HCT116 (cell line): ENCODE measurements around the gene POC1B. TPM values are rescaled to one million over a fixed set of nuclear protein-coding genes. Genes with fewer than 3 reads are reported as not detected.

Experiments used
- ATAC-seq: fragments of 200-7000 bp; cut with Tn5 transposase; 2 replicates; pipeline ENCODE4 v1.9.1; 2020; ENCODE audit warnings: mild to moderate bottlenecking, moderate library complexity
- BruUV-seq: library from RNA; stranded (reverse); fragments of 400-500 nt; replicated peaks from 2 replicates; lab custom pipeline; 2021; lab: Mats Ljungman, UMichigan
- CTCF ChIA-PET: fragments of 300-600 bp; sonication (Branson Sonifier 250); formaldehyde crosslinking; loops from one replicate; lab custom pipeline; 2021; ENCODE audit warnings: antibody characterized with exemption; lab: Charles Lee
- POLR2A ChIA-PET: fragments of 300-600, 350-600 bp; sonication (Branson Sonifier 250); formaldehyde crosslinking; loops from one replicate; lab custom pipeline; 2021; ENCODE audit warnings: antibody characterized with exemption; lab: Charles Lee
- RAD21 ChIA-PET, 2 experiments: fragments of 300-600 bp; sonication (Branson Sonifier 250); formaldehyde crosslinking; loops; one replicate each; lab custom pipeline; 2023; ENCODE audit warnings: low total read pairs in 2 of 2; ENCODE audit not compliant: uncharacterized antibody in 2 of 2, unreplicated experiment in 2 of 2, low non-redundant PET in 1 of 2; lab: Charles Lee
- DNase-seq: peaks from one replicate; pipeline ENCODE4 v3.0.0-alpha.2; 2010; ENCODE audit warnings: low read depth, low spot score
- H2AFZ ChIP-seq: fragments of 200-600 bp; shearing (Covaris generic), sonication (generic); 2 replicates; pipeline ENCODE4 v1.6.1; 2017; ENCODE audit warnings: low read depth, mixed run types, mixed read lengths, antibody characterized with exemption, low read length; ENCODE audit not compliant: poor library complexity, severe bottlenecking
- H3K27ac ChIP-seq: 2 replicates; pipeline ENCODE4 v1.5.1; 2012; ENCODE audit warnings: low read depth, low read length
- H3K27me3 ChIP-seq: fragments of 200-600 bp; sonication (generic); 2 replicates; pipeline ENCODE4 v1.6.1; 2016; ENCODE audit warnings: mixed run types, low read length, mixed read lengths; ENCODE audit not compliant: insufficient read depth
- H3K36me3 ChIP-seq, 2 experiments: fragments of 200-500 bp in 1 of 2; fragments of 200-600 bp in 1 of 2; sonication (Bioruptor generic) in 1 of 2; sonication (generic) in 1 of 2; 2 replicates each; pipeline versions ENCODE4 v1.5.1 to v1.6.1; 2014 to 2016; ENCODE audit warnings: low read length in 2 of 2, inconsistent platforms in 1 of 2, mixed read lengths in 1 of 2, mixed run types in 1 of 2; ENCODE audit not compliant: insufficient read depth in 2 of 2, control insufficient read depth in 1 of 2
- H3K4me1 ChIP-seq, 2 experiments: fragments of 200-600 bp in 1 of 2; sonication (generic) in 1 of 2; 2 replicates each; pipeline versions ENCODE4 v1.5.1 to v1.6.1; 2012 to 2017; ENCODE audit warnings: low read length in 2 of 2, inconsistent platforms in 1 of 2, mild to moderate bottlenecking in 1 of 2, mixed read lengths in 1 of 2, mixed run types in 1 of 2, moderate library complexity in 1 of 2; ENCODE audit not compliant: insufficient read depth in 2 of 2, control insufficient read depth in 1 of 2
- H3K4me2 ChIP-seq: fragments of 200-600 bp; sonication (generic); 2 replicates; pipeline ENCODE4 v1.6.1; 2017; ENCODE audit warnings: mixed run types, low read length, mixed read lengths
- H3K4me3 ChIP-seq, 2 experiments: fragments of 200-600 bp in 1 of 2; sonication (generic) in 1 of 2; replicated peaks in 1 of 2; 2 replicates each; pipeline ENCODE4 v1.5.1; 2011 to 2016; ENCODE audit warnings: low read length in 2 of 2, control low read depth in 1 of 2, low read depth in 1 of 2, mild to moderate bottlenecking in 1 of 2, mixed read lengths in 1 of 2, mixed run types in 1 of 2
- H3K79me2 ChIP-seq: fragments of 200-600 bp; sonication (generic); 2 replicates; pipeline ENCODE4 v1.6.1; 2017; ENCODE audit warnings: mild to moderate bottlenecking, mixed run types, low read length, moderate library complexity, mixed read lengths; ENCODE audit not compliant: insufficient read depth
- H3K9ac ChIP-seq: fragments of 200-600 bp; sonication (generic); 2 replicates; pipeline ENCODE4 v1.6.1; 2016; ENCODE audit warnings: low read length, mixed read lengths
- H3K9me2 ChIP-seq: fragments of 200-600 bp; sonication (generic), shearing (Covaris generic); 2 replicates; pipeline ENCODE4 v1.6.1; 2017; ENCODE audit warnings: mixed run types, mild to moderate bottlenecking, moderate library complexity; ENCODE audit not compliant: insufficient read depth
- H3K9me3 ChIP-seq, 2 experiments: fragments of 200-500 bp in 1 of 2; fragments of 200-600 bp in 1 of 2; sonication (Bioruptor generic) in 1 of 2; sonication (generic) in 1 of 2; 2 replicates each; pipeline ENCODE4 v1.6.1; 2014 to 2017; ENCODE audit warnings: low read length in 2 of 2, mixed read lengths in 2 of 2, inconsistent platforms in 1 of 2, low read depth in 1 of 2, mild to moderate bottlenecking in 1 of 2, mixed run types in 1 of 2, moderate library complexity in 1 of 2; ENCODE audit not compliant: control insufficient read depth in 1 of 2, insufficient read depth in 1 of 2
- H4K20me1 ChIP-seq: fragments of 200-600 bp; sonication (generic), shearing (Covaris generic); 2 replicates; pipeline ENCODE4 v1.6.1; 2017; ENCODE audit warnings: mixed run types, mild to moderate bottlenecking, moderate library complexity; ENCODE audit not compliant: insufficient read depth
- ATF3 ChIP-seq: IDR thresholded peaks from 2 replicates; pipeline ENCODE4 v1.6.1; 2012
- CTCF ChIP-seq, 3 experiments: fragments of 200-600 bp in 1 of 3; sonication (generic) in 1 of 3; IDR thresholded peaks in 2 of 3; conservative IDR thresholded peaks in 1 of 3; 2 replicates each; pipeline ENCODE4 v1.5.1; 2012 to 2017; ENCODE audit warnings: low read depth in 2 of 3, low read length in 2 of 3, antibody characterized with exemption in 1 of 3, borderline replicate concordance in 1 of 3, control low read depth in 1 of 3, mild to moderate bottlenecking in 1 of 3, mixed read lengths in 1 of 3, mixed run types in 1 of 3, moderate library complexity in 1 of 3; ENCODE audit not compliant: insufficient read depth in 1 of 3
- ELF1 ChIP-seq: IDR thresholded peaks from 2 replicates; pipeline ENCODE4 v1.6.1; 2012; ENCODE audit warnings: low read depth, borderline replicate concordance
- EZH2 ChIP-seq: fragments of 200-600 bp; sonication (generic); IDR thresholded peaks from 2 replicates; pipeline ENCODE4 v1.6.1; 2017; ENCODE audit warnings: antibody characterized with exemption, mixed run types
- EZH2phosphoT487 ChIP-seq: fragments of 200-600 bp; IDR thresholded peaks from 2 replicates; pipeline ENCODE4 v1.6.1; 2018; ENCODE audit warnings: antibody characterized with exemption, borderline replicate concordance
- FOSL1 ChIP-seq: IDR thresholded peaks from 2 replicates; pipeline ENCODE4 v1.6.1; 2012; ENCODE audit warnings: low read depth
- RAD21 ChIP-seq: IDR thresholded peaks from 2 replicates; pipeline ENCODE4 v1.6.1; 2012; ENCODE audit warnings: low read depth, mild to moderate bottlenecking
- REST ChIP-seq: IDR thresholded peaks from 2 replicates; pipeline ENCODE4 v1.6.1; 2012; ENCODE audit warnings: low read depth
- SP1 ChIP-seq: IDR thresholded peaks from 2 replicates; pipeline ENCODE4 v1.6.1; 2012; ENCODE audit warnings: low read depth
- SRF ChIP-seq: IDR thresholded peaks from 2 replicates; pipeline ENCODE4 v1.6.1; 2012; ENCODE audit warnings: low read depth
- YY1 ChIP-seq: IDR thresholded peaks from 2 replicates; pipeline ENCODE4 v1.6.1; 2011; ENCODE audit warnings: low read length, low read depth, moderate library complexity, mild to moderate bottlenecking; ENCODE audit not compliant: insufficient replicate concordance; ENCODE audit errors: extremely low read depth
- ZFX ChIP-seq: fragments of 450-650 bp; IDR thresholded peaks from 2 replicates; pipeline ENCODE4 v1.6.1; 2017
- ZNF274 ChIP-seq: fragments of 200-500 bp; sonication (Bioruptor generic); IDR thresholded peaks from 2 replicates; pipeline ENCODE4 v1.6.1; 2014; ENCODE audit warnings: mild to moderate bottlenecking, low read depth, low read length, inconsistent platforms
- intact Hi-C: fragments of 100-400 bp; cut with micrococcal nuclease; formaldehyde crosslinking; loops from 2 replicates; pipeline ENCODE4 v1.10.0; 2022
- total RNA-seq: library from RNA; stranded (reverse); gene quantifications from one replicate; pipeline ENCODE4 v1.2.1, GENCODE V29; 2021; ENCODE audit not compliant: unreplicated experiment

Gene POC1B
- total RNA-seq, 1 experiment from 2014 or later = 14.3 TPM

GRCh38 chr12:89451841-89452251, 74.0 kb downstream of the POC1B start:
- intact Hi-C loops = no loop called here
- no peak overlapping the region for H3K27ac ChIP-seq
- DNase-seq = no peak
- no peaks in the 10 kb centered on the region for H3K9me3 ChIP-seq
- no peak overlapping the region for H3K9ac ChIP-seq
- H3K9me2 ChIP-seq = no peaks in the 10 kb centered on the region
- RAD21 ChIA-PET = no interaction called here
- TF ChIP-seq EZH2phosphoT487 = no peak
- no TSS peak for BruUV-seq
- H2AFZ ChIP-seq = no peak overlapping the region
- no peaks in the 10 kb centered on the region for H3K79me2 ChIP-seq
- H4K20me1 ChIP-seq = no peaks in the 10 kb centered on the region
- H3K36me3 ChIP-seq = no peaks in the 10 kb centered on the region
- CTCF ChIA-PET = no interaction called here
- peaks cover 2 to 6% of the 10 kb centered on the region in 2 experiments; a peak in 1 of 4 replicates for H3K4me1 ChIP-seq
- H3K27me3 ChIP-seq = no peaks in the 10 kb centered on the region
- POLR2A ChIA-PET = interaction anchor here (1.6 kb wide), 1 partner anchor 99 kb away, joined by 4 read pairs; the partner anchor contains the start of gene DUSP6
- no peak overlapping the region for H3K4me3 ChIP-seq
- ATAC-seq = no peak
- H3K4me2 ChIP-seq = no peak overlapping the region

GRCh38 chr12:89450907-89451306, 74.9 kb downstream of the POC1B start:
- H3K4me1 ChIP-seq = peaks cover 2 to 6% of the 10 kb centered on the region in 2 experiments; a peak in 1 of 4 replicates
- ChIA-PET POLR2A (interaction anchor here (0.9 to 1.6 kb wide), 2 partner anchors 97 to 98 kb away, joined by 3 to 4 read pairs; partner anchors contain the start of gene DUSP6), RAD21 (no interaction called here), CTCF (no interaction called here)
- no peaks in the 10 kb centered on the region for H4K20me1 ChIP-seq
- H3K9me2 ChIP-seq = no peaks in the 10 kb centered on the region
- ATAC-seq = no peak
- no peak overlapping the region for H3K4me2 ChIP-seq
- H3K27ac ChIP-seq = no peak overlapping the region
- H3K27me3 ChIP-seq = no peaks in the 10 kb centered on the region
- TF ChIP-seq REST = no peak
- TF ChIP-seq ATF3 = no peak
- no peak for TF ChIP-seq ZFX
- no peak for TF ChIP-seq CTCF (IDR thresholded peaks at IDR 0.05 in 2 of 3, conservative IDR thresholded peaks at IDR 0.05 in 1 of 3; ENCODE audit: borderline replicate concordance in 1 of 3, insufficient read depth in 1 of 3, low read depth in 2 of 3, low read length in 2 of 3)
- no peak for TF ChIP-seq SP1
- no peak for TF ChIP-seq EZH2phosphoT487
- TF ChIP-seq ELF1 = no peak
- no peak for TF ChIP-seq ZNF274
- no peak for TF ChIP-seq YY1
- TF ChIP-seq FOSL1 = no peak
- no peak for TF ChIP-seq SRF
- no peak for TF ChIP-seq EZH2
- TF ChIP-seq RAD21 = no peak
- intact Hi-C loops = no loop called here
- H3K79me2 ChIP-seq = no peaks in the 10 kb centered on the region
- no peaks in the 10 kb centered on the region for H3K9me3 ChIP-seq
- DNase-seq = no peak
- no peaks in the 10 kb centered on the region for H3K36me3 ChIP-seq
- no TSS peak for BruUV-seq
- H3K4me3 ChIP-seq = no peak overlapping the region
- no peak overlapping the region for H2AFZ ChIP-seq
- no peak overlapping the region for H3K9ac ChIP-seq
